Upper lobe of left lung (tissue), 6 donors: Measurements from ENCODE around the gene MYLK3. TPM values are rescaled to one million over a fixed set of nuclear protein-coding genes. Genes with fewer than 3 reads are reported as not detected.

ENCODE experiments used
- ATAC-seq, 2 donors: fragments of 200-7000 bp; cut with Tn5 transposase; one replicate each; pipeline ENCODE4 v1.9.1; 2022; ENCODE audit warnings: mild to moderate bottlenecking in 2 of 2, moderate library complexity in 2 of 2; ENCODE audit not compliant: low FRiP score in 2 of 2
- DNase-seq, 2 donors: peaks; one replicate each; pipeline ENCODE4 v3.0.0-alpha.2; 2019 to 2020
- H3K27ac ChIP-seq, 4 donors: fragments of 200-600 bp; sonication (generic); one replicate each; pipeline ENCODE4 v1.5.1; 2016 to 2019
- H3K27me3 ChIP-seq, 4 donors: fragments of 200-600 bp; sonication (generic); one replicate each; pipeline ENCODE4 v1.5.1; 2017 to 2019
- H3K36me3 ChIP-seq, 4 donors: fragments of 200-600 bp; sonication (generic); one replicate each; pipeline ENCODE4 v1.5.1; 2016 to 2019
- H3K4me1 ChIP-seq, 4 donors: fragments of 200-600 bp; sonication (generic); one replicate each; pipeline ENCODE4 v1.5.1; 2018 to 2019
- H3K4me3 ChIP-seq, 4 donors: fragments of 200-600 bp; sonication (generic); one replicate each; pipeline ENCODE4 v1.5.1; 2017 to 2019; ENCODE audit warnings: mild to moderate bottlenecking in 2 of 4, moderate library complexity in 1 of 4
- H3K9me3 ChIP-seq, 4 donors: fragments of 200-600 bp; sonication (generic); one replicate each; pipeline ENCODE4 v1.5.1; 2018 to 2019
- EP300 ChIP-seq, 4 donors: sonication (generic); formaldehyde crosslinking; IDR thresholded peaks; one replicate each; pipeline ENCODE4 v1.5.1; 2017; ENCODE audit warnings: antibody characterized with exemption in 4 of 4, control low read depth in 2 of 4
- POLR2A ChIP-seq, 4 donors: fragments of 450-650 bp; IDR thresholded peaks; one replicate each; pipeline ENCODE4 v1.5.1; 2016 to 2017; ENCODE audit warnings: antibody characterized with exemption in 4 of 4, mild to moderate bottlenecking in 2 of 4
- POLR2AphosphoS5 ChIP-seq, 2 donors: sonication (generic); formaldehyde crosslinking; IDR thresholded peaks; one replicate each; pipeline ENCODE4 v1.5.1; 2017; ENCODE audit warnings: antibody characterized with exemption in 2 of 2
- WGBS, 2 donors: methylation state at CpG; one replicate each; pipeline ENCODE4 v1.1.5; 2017 to 2018; 5-methylcytosine and 5-hydroxymethylcytosine counted together
- total RNA-seq, 6 donors: library from RNA; depleted of rRNA in 4 of 6; stranded (reverse); fragments of >200 nt in 4 of 6; gene quantifications; one replicate each; pipeline versions ENCODE4 v1.1.0 to v1.2.1, GENCODE V29; 2016 to 2021
- TF ChIP-seq, protein P1 (sequence below), 6 experiments: fragments of 450-650 bp in 4 of 6; fragments of 200-600 bp in 2 of 6; sonication (generic) in 2 of 6; IDR thresholded peaks; one replicate each; pipeline ENCODE4 v1.5.1; 2016 to 2019; ENCODE audit warnings: antibody characterized with exemption in 6 of 6
- donor health status: DM: no; HTN: no; CAD: no; lungs with moderate emphysema.
- donor health status: DM: no; HTN: yes; CAD: no; lungs with severe emphysema.

The MYLK3 gene
- 1 to 10 TPM in 3 of 6 donors, under 1 TPM in 3; 0.11 to 4.2 (median 1.1) TPM for total RNA-seq

- Histone ChIP-seq H3K4me3 (no peak within 1 kb of the TSS), H3K4me1 (peaks cover 0 to 7% (median 0%) of the 10 kb centered on the region in 4 donors), H3K27ac (no peak within 1 kb of the TSS), H3K9me3 (no peaks in the 10 kb centered on the region), H3K27me3 (no peaks in the 10 kb centered on the region), H3K36me3 (no peaks in the 10 kb centered on the region)
- 73 to 77% methylated on average over 9 to 24 of the region's 25 CpGs for WGBS, 2 donors
- ATAC-seq (peak in 1 of 2 donors; percentile 18), DNase-seq (peak in 1 of 2 donors; percentile 81)
- TF ChIP-seq POLR2A (IDR thresholded peaks at IDR 0.05) (no peak), POLR2AphosphoS5 (IDR thresholded peaks at IDR 0.05) (no peak), EP300 (IDR thresholded peaks at IDR 0.05) (no peak)
- TF ChIP-seq, protein P1, sequence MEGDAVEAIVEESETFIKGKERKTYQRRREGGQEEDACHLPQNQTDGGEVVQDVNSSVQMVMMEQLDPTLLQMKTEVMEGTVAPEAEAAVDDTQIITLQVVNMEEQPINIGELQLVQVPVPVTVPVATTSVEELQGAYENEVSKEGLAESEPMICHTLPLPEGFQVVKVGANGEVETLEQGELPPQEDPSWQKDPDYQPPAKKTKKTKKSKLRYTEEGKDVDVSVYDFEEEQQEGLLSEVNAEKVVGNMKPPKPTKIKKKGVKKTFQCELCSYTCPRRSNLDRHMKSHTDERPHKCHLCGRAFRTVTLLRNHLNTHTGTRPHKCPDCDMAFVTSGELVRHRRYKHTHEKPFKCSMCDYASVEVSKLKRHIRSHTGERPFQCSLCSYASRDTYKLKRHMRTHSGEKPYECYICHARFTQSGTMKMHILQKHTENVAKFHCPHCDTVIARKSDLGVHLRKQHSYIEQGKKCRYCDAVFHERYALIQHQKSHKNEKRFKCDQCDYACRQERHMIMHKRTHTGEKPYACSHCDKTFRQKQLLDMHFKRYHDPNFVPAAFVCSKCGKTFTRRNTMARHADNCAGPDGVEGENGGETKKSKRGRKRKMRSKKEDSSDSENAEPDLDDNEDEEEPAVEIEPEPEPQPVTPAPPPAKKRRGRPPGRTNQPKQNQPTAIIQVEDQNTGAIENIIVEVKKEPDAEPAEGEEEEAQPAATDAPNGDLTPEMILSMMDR (IDR thresholded peaks at IDR 0.05): no peak
Measured at GRCh38 chr16:46747777-46748651, at the start of gene MYLK3. Gene MYLK3, minus strand, starts transcription at chr16:46748344. Its CDS starts 151 bp downstream, at chr16:46748193.

DNA sequence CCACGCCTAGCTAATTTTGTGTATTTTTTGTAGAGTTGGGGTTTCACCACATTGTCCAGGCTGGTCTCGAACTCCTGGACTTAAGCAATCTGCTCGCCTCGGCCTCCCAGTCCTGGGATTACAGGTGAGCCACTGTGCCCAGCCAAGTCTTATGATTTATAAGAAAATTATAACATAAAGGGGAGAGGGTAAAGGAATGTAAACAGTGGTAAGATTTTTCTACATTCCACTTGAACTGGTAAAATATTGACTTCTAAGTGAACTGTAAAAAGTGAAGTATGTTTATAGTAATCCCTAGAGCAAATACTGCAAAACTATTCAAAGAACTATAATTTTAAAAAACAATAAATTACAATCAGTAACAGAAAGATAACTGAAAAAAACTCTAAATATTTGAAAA is 49.4 kb upstream of the MYLK3 start:
- no peak for TF ChIP-seq EP300 (IDR thresholded peaks at IDR 0.05)
- no peak for TF ChIP-seq POLR2AphosphoS5 (IDR thresholded peaks at IDR 0.05)
- TF ChIP-seq, protein P1 (IDR thresholded peaks at IDR 0.05): no peak
- TF ChIP-seq POLR2A (IDR thresholded peaks at IDR 0.05): no peak
- DNase-seq (no peak), ATAC-seq (no peak)
- H3K27ac ChIP-seq: no peak overlapping the region
- H3K9me3 ChIP-seq: peaks cover 0 to 4% (median 1%) of the 10 kb centered on the region in 4 donors
- no peaks in the 10 kb centered on the region for H3K4me1 ChIP-seq
- H3K36me3 ChIP-seq: no peaks in the 10 kb centered on the region
- H3K27me3 ChIP-seq: no peaks in the 10 kb centered on the region
- 71 to 73% methylated on average over 4 of the region's 4 CpGs for WGBS, 2 donors
- no peak overlapping the region for H3K4me3 ChIP-seq

DNA sequence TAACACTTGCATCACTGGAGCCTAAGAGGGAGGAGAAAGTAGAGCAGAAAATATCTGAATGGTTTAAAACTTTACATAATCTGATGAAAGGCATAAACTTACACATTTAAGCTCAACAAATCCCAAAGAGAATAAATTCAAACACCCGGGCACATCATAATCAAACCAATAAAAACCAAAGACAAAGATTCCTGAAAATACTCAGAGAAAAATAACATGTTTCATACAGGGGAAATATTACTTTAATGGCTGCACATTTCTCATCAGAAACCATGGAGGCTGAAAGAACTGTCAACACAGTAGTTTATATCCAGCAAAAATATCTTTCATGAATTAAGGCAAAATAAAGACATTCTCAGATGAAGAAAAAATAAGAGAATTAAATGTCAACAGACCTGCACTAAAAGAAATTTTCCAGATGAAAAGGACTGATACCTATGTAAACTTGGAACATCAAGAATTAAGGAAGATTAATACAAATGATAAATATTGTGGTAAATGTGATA is 48.7 kb upstream of the MYLK3 start:
- peaks cover 0 to 4% (median 1%) of the 10 kb centered on the region in 4 donors for H3K9me3 ChIP-seq
- H3K4me3 ChIP-seq: no peak overlapping the region
- TF ChIP-seq POLR2AphosphoS5 (IDR thresholded peaks at IDR 0.05): no peak
- no peak for TF ChIP-seq EP300 (IDR thresholded peaks at IDR 0.05)
- TF ChIP-seq POLR2A (IDR thresholded peaks at IDR 0.05): no peak
- TF ChIP-seq, protein P1 (IDR thresholded peaks at IDR 0.05): no peak
- H3K27me3 ChIP-seq: no peaks in the 10 kb centered on the region
- ATAC-seq: no peak
- no peak for DNase-seq
- H3K36me3 ChIP-seq: no peaks in the 10 kb centered on the region
- 86 to 98% methylated on average over 1 of the region's 1 CpG for WGBS, 2 donors
- H3K27ac ChIP-seq: no peak overlapping the region
- no peaks in the 10 kb centered on the region for H3K4me1 ChIP-seq

DNA sequence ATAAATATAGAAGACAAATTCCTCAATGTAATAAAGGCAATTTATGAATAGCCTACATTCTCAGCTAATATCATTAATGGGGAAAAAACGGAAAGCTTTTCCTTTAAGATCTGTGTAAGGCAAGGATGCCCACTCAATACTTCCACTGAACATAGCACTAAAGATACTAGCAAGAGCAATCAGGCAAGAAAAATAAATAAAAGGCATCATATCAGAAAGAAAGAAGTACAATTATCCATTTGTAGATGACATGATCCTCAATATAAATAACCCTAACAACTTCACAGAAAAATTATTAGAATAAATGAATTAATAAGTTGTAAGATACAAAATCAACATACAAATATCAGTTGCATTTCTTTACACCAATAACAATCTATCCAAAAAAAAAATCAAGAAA is 45.7 kb upstream of the MYLK3 start:
- Histone ChIP-seq H3K9me3 (peaks cover 0 to 4% (median 1%) of the 10 kb centered on the region in 4 donors), H3K27ac (no peak overlapping the region), H3K36me3 (no peaks in the 10 kb centered on the region), H3K4me1 (peaks cover 0 to 8% (median 4%) of the 10 kb centered on the region in 4 donors), H3K4me3 (no peak overlapping the region), H3K27me3 (no peaks in the 10 kb centered on the region)
- DNase-seq (no peak), ATAC-seq (no peak)
- TF ChIP-seq EP300 (IDR thresholded peaks at IDR 0.05) (no peak), POLR2A (IDR thresholded peaks at IDR 0.05) (no peak)
- TF ChIP-seq, protein P1 (IDR thresholded peaks at IDR 0.05): no peak
- 94 to 97% methylated on average over 1 of the region's 1 CpG for WGBS, 2 donors
